Neural progenitor cell (in vitro differentiated cells): Measurements from ENCODE around the gene MYL9. TPM values are rescaled to one million over a fixed set of nuclear protein-coding genes. Genes with fewer than 3 reads are reported as not detected.

Experiments used
- DNase-seq: peaks from one replicate; pipeline ENCODE4 v3.0.0-alpha.2; 2016; ENCODE audit warnings: low spot score
- H2AFZ ChIP-seq: fragments of 200-600 bp; sonication (generic); replicated peaks from 2 replicates; pipeline ENCODE4 v1.6.1; 2016; ENCODE audit warnings: antibody characterized with exemption
- H3F3A ChIP-seq: fragments of 200-600 bp; sonication (generic); 2 replicates; pipeline ENCODE4 v1.6.1; 2016; ENCODE audit warnings: antibody characterized with exemption, low read depth
- H3K27ac ChIP-seq: fragments of 200-600 bp; sonication (generic); 2 replicates; pipeline ENCODE4 v1.5.1; 2016; ENCODE audit warnings: mild to moderate bottlenecking
- H3K27me3 ChIP-seq: fragments of 200-600 bp; sonication (generic); 2 replicates; pipeline ENCODE4 v1.6.1; 2016; ENCODE audit warnings: mild to moderate bottlenecking, moderate library complexity
- H3K36me3 ChIP-seq: fragments of 200-600 bp; sonication (generic); 2 replicates; pipeline ENCODE4 v1.5.1; 2016
- H3K4me1 ChIP-seq: fragments of 200-600 bp; sonication (generic); 2 replicates; pipeline ENCODE4 v1.6.1; 2016; ENCODE audit warnings: mixed run types
- H3K4me2 ChIP-seq: fragments of 200-600 bp; sonication (generic); 2 replicates; pipeline ENCODE4 v1.6.1; 2016
- H3K4me3 ChIP-seq: fragments of 200-600 bp; sonication (generic); 2 replicates; pipeline ENCODE4 v1.5.1; 2016
- H3K79me2 ChIP-seq: fragments of 200-600 bp; sonication (generic); 2 replicates; pipeline ENCODE4 v1.6.1; 2016; ENCODE audit warnings: low read depth
- H3K9ac ChIP-seq: fragments of 200-600 bp; sonication (generic); 2 replicates; pipeline ENCODE4 v1.6.1; 2016
- H3K9me3 ChIP-seq: fragments of 200-600 bp; sonication (generic); 2 replicates; pipeline ENCODE4 v1.5.1; 2016; ENCODE audit warnings: low read depth
- H4K20me1 ChIP-seq: fragments of 200-600 bp; sonication (generic); 2 replicates; pipeline ENCODE4 v1.6.1; 2016; ENCODE audit warnings: low read depth
- H3K27ac Mint-ChIP-seq: 3 replicates; pipeline ENCODE4 v1.8.0; 2021; ENCODE audit warnings: mixed read lengths
- H3K27me3 Mint-ChIP-seq: 2 replicates; pipeline ENCODE4 v1.8.0; 2022; ENCODE audit warnings: low read depth, mild to moderate bottlenecking, inconsistent platforms, moderate library complexity, mixed read lengths; ENCODE audit not compliant: insufficient read depth
- H3K36me3 Mint-ChIP-seq: 3 replicates; pipeline ENCODE4 v1.8.0; 2021; ENCODE audit warnings: mixed read lengths
- H3K4me1 Mint-ChIP-seq: 3 replicates; pipeline ENCODE4 v1.8.0; 2021; ENCODE audit warnings: mixed read lengths
- H3K4me3 Mint-ChIP-seq: 3 replicates; pipeline ENCODE4 v1.8.0; 2021; ENCODE audit warnings: mild to moderate bottlenecking, moderate library complexity, mixed read lengths
- H3K9me3 Mint-ChIP-seq: 3 replicates; pipeline ENCODE4 v1.8.0; 2020; ENCODE audit warnings: mixed read lengths
- EZH2 ChIP-seq: fragments of 200-600 bp; sonication (generic); IDR thresholded peaks from 2 replicates; pipeline ENCODE4 v1.6.1; 2017; ENCODE audit warnings: antibody characterized with exemption, mild to moderate bottlenecking, moderate library complexity
- EZH2phosphoT487 ChIP-seq: fragments of 200-600 bp; sonication (generic); IDR thresholded peaks from 2 replicates; pipeline ENCODE4 v1.6.1; 2017; ENCODE audit warnings: antibody characterized with exemption
- total RNA-seq: library from RNA; depleted of rRNA; stranded (reverse); fragments of >200 nt; gene quantifications from 2 replicates; pipeline ENCODE4 v1.2.3, GENCODE V29; 2015; ENCODE audit warnings: low replicate concordance
- TF ChIP-seq, protein P1 (sequence below): fragments of 200-600 bp; sonication (generic); IDR thresholded peaks from 2 replicates; pipeline ENCODE4 v1.5.1; 2017; ENCODE audit warnings: antibody characterized with exemption, mild to moderate bottlenecking

Gene MYL9
- total RNA-seq, 1 donor from 2014 or later: 12.4 TPM

- H3K4me3 Mint-ChIP-seq: no peak overlapping the region
- peaks cover 7% of the 10 kb centered on the region for H3F3A ChIP-seq
- H3K79me2 ChIP-seq: no peaks in the 10 kb centered on the region
- no peaks in the 10 kb centered on the region for H3K9me3 Mint-ChIP-seq
- DNase-seq: no peak
- no peaks in the 10 kb centered on the region for H3K36me3 ChIP-seq
- no peak overlapping the region for H3K9ac ChIP-seq
- no peaks in the 10 kb centered on the region for H3K27me3 ChIP-seq
- peaks cover 15% of the 10 kb centered on the region for H4K20me1 ChIP-seq
- H3K4me1 ChIP-seq: no peaks in the 10 kb centered on the region
- H3K9me3 ChIP-seq: no peaks in the 10 kb centered on the region
- peaks cover 2% of the 10 kb centered on the region for H3K27me3 Mint-ChIP-seq
- TF ChIP-seq EZH2phosphoT487 (no peak), EZH2 (no peak)
- TF ChIP-seq, protein P1, sequence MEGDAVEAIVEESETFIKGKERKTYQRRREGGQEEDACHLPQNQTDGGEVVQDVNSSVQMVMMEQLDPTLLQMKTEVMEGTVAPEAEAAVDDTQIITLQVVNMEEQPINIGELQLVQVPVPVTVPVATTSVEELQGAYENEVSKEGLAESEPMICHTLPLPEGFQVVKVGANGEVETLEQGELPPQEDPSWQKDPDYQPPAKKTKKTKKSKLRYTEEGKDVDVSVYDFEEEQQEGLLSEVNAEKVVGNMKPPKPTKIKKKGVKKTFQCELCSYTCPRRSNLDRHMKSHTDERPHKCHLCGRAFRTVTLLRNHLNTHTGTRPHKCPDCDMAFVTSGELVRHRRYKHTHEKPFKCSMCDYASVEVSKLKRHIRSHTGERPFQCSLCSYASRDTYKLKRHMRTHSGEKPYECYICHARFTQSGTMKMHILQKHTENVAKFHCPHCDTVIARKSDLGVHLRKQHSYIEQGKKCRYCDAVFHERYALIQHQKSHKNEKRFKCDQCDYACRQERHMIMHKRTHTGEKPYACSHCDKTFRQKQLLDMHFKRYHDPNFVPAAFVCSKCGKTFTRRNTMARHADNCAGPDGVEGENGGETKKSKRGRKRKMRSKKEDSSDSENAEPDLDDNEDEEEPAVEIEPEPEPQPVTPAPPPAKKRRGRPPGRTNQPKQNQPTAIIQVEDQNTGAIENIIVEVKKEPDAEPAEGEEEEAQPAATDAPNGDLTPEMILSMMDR: no peak
- no peak overlapping the region for H3K27ac ChIP-seq
- H3K4me2 ChIP-seq: no peak overlapping the region
- no peaks in the 10 kb centered on the region for H3K4me1 Mint-ChIP-seq
- H3K36me3 Mint-ChIP-seq: no peaks in the 10 kb centered on the region
- H3K27ac Mint-ChIP-seq: no peak overlapping the region
- no peak overlapping the region for H3K4me3 ChIP-seq
- no peak overlapping the region for H2AFZ ChIP-seq
Measured at GRCh38 chr20:36549628-36549941, 8.3 kb downstream of the MYL9 start.

DNA sequence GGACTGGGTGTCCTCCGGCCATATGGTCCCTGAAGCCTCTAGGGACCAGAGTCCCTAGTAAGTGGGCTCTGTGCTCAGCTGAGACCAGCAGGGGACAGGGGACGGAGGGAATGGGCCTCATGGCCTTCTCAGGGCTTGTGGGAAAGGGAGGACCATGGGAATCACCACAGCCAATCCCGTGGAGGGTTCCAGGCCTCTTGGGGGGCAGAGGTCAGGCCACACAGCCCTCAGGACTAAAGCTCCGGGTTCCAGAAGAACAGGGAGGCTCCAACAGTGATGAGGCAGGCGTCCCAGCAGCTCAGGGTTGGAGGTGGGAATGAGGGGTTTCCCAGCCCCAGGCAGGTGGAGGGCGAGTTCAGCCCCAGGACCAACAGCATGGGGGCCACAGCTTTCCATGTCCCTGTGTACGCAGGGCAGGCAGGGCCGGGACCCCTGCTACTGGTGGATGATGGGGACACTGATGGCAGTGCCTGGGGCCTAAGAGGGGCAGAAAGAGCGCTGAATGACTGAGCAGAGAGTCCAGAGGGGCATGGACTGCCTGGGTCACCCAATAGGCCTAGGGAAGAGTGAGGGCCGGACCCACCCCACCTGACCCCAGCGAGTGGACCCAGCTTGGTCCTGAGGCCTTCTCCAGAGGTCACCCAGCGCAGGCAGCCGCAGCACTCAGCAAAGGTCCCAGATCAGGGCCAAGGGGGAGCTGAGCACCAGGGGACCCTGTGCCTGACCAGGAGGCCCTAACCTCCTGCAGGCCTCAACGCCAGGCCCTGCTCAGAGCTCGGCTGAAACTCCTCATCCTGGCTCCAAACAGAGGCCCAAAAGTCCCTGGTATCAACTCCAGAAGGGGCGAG is 8.8 kb downstream of the MYL9 start:
- Mint-ChIP-seq H3K9me3 (no peaks in the 10 kb centered on the region), H3K4me3 (no peak overlapping the region), H3K27ac (no peak overlapping the region), H3K36me3 (no peaks in the 10 kb centered on the region), H3K27me3 (peaks cover 2% of the 10 kb centered on the region), H3K4me1 (no peaks in the 10 kb centered on the region)
- peaks cover 15% of the 10 kb centered on the region for H4K20me1 ChIP-seq
- no peaks in the 10 kb centered on the region for H3K36me3 ChIP-seq
- peaks cover 7% of the 10 kb centered on the region for H3F3A ChIP-seq
- TF ChIP-seq, protein P1: no peak
- no peak for TF ChIP-seq EZH2phosphoT487
- no peak for TF ChIP-seq EZH2
- no peaks in the 10 kb centered on the region for H3K9me3 ChIP-seq
- no peaks in the 10 kb centered on the region for H3K4me1 ChIP-seq
- DNase-seq: no peak
- no peak overlapping the region for H3K4me2 ChIP-seq
- no peak overlapping the region for H3K4me3 ChIP-seq
- no peaks in the 10 kb centered on the region for H3K27me3 ChIP-seq
- no peak overlapping the region for H3K9ac ChIP-seq
- no peaks in the 10 kb centered on the region for H3K79me2 ChIP-seq
- H2AFZ ChIP-seq: no peak overlapping the region
- peak overlapping the region; percentile 37 for H3K27ac ChIP-seq

DNA sequence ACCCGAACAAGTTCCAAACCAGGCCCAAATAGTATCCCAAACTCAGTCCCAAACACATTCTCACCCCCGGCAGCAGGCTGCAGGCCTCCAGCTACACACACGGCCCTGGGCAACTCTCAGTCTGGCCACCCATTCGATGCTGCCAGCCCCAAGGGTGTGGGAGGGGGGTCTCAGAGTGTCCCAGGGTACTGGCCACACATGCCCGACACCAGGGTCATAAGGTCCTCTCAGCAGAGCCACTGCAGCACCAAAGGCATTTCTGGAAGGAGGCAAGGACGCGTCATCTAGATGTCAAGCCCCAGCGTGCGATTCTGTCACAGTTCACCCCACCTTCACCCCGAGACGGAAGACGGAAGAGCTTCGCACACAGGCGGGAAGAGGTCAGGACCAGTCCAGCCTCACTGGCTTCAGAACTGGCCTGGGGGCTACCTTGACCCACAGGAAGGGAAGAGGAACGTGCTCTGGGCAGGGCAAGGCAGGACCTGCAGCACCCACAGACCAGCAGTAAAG is 9.5 kb downstream of the MYL9 start:
- Histone ChIP-seq H3K79me2 (no peaks in the 10 kb centered on the region), H3K27ac (no peak overlapping the region), H3K36me3 (no peaks in the 10 kb centered on the region), H3K4me1 (no peaks in the 10 kb centered on the region), H4K20me1 (peaks cover 15% of the 10 kb centered on the region), H3K4me2 (no peak overlapping the region), H2AFZ (no peak overlapping the region), H3K4me3 (no peak overlapping the region), H3K27me3 (no peaks in the 10 kb centered on the region), H3F3A (peaks cover 7% of the 10 kb centered on the region), H3K9ac (no peak overlapping the region), H3K9me3 (no peaks in the 10 kb centered on the region)
- H3K4me1 Mint-ChIP-seq: no peaks in the 10 kb centered on the region
- TF ChIP-seq EZH2phosphoT487 (no peak), EZH2 (no peak)
- TF ChIP-seq, protein P1: no peak
- H3K4me3 Mint-ChIP-seq: no peak overlapping the region
- H3K27me3 Mint-ChIP-seq: peaks cover 7% of the 10 kb centered on the region
- H3K36me3 Mint-ChIP-seq: no peaks in the 10 kb centered on the region
- no peak for DNase-seq
- H3K9me3 Mint-ChIP-seq: no peaks in the 10 kb centered on the region
- H3K27ac Mint-ChIP-seq: no peak overlapping the region
